Spleen (tissue), 11 donors: Measurements from ENCODE around the gene DLG2. TPM values are rescaled to one million over a fixed set of nuclear protein-coding genes. Genes with fewer than 3 reads are reported as not detected.

ENCODE experiments used
- DNase-seq: peaks from one replicate; pipeline ENCODE4 v3.0.0-alpha.2; 2020
- H3K27ac ChIP-seq, 8 donors: fragments of 200-600 bp; sonication (generic) in 7 of 8; 1 replicate in 4 of 8; 2 replicates in 4 of 8; pipeline versions ENCODE4 v1.5.0 to v1.8.0; 2016 to 2021; ENCODE audit warnings: inconsistent platforms in 4 of 8, mild to moderate bottlenecking in 4 of 8, moderate library complexity in 1 of 8
- H3K27me3 ChIP-seq, 7 donors: fragments of 200-600 bp; sonication (generic) in 6 of 7; replicated peaks in 1 of 7; 1 replicate in 4 of 7; 2 replicates in 3 of 7; pipeline versions ENCODE4 v1.5.0 to v1.8.0; 2016 to 2021; ENCODE audit warnings: inconsistent platforms in 3 of 7, mild to moderate bottlenecking in 1 of 7
- H3K36me3 ChIP-seq, 6 donors: fragments of 200-600 bp; sonication (generic) in 5 of 6; 1 replicate in 4 of 6; 2 replicates in 2 of 6; pipeline versions ENCODE4 v1.5.0 to v1.8.0; 2016 to 2021; ENCODE audit warnings: inconsistent platforms in 2 of 6
- H3K4me1 ChIP-seq, 6 donors: fragments of 200-600 bp; sonication (generic) in 5 of 6; 1 replicate in 3 of 6; 2 replicates in 3 of 6; pipeline versions ENCODE4 v1.5.0 to v1.8.0; 2016 to 2021; ENCODE audit warnings: inconsistent platforms in 3 of 6
- H3K4me3 ChIP-seq, 8 donors: fragments of 200-600 bp; sonication (generic) in 7 of 8; 1 replicate in 4 of 8; 2 replicates in 4 of 8; pipeline versions ENCODE4 v1.5.0 to v1.8.0; 2016 to 2021; ENCODE audit warnings: inconsistent platforms in 4 of 8, mild to moderate bottlenecking in 4 of 8, moderate library complexity in 2 of 8
- H3K9me3 ChIP-seq, 8 donors: fragments of 200-600 bp; sonication (generic) in 7 of 8; 1 replicate in 4 of 8; 2 replicates in 4 of 8; pipeline versions ENCODE4 v1.5.0 to v1.8.0; 2016 to 2021; ENCODE audit warnings: inconsistent platforms in 4 of 8
- CTCF ChIP-seq, 11 experiments: fragments of 200-600 bp in 7 of 11; fragments of 450-650 bp in 4 of 11; sonication (generic) in 4 of 11; IDR thresholded peaks in 8 of 11; conservative IDR thresholded peaks in 3 of 11; 1 replicate in 7 of 11; 2 replicates in 4 of 11; pipeline versions ENCODE4 v1.4.0 to v1.8.0; 2016 to 2021; ENCODE audit warnings: antibody characterized with exemption in 11 of 11, inconsistent platforms in 4 of 11, mild to moderate bottlenecking in 1 of 11
- POLR2A ChIP-seq, 3 donors: fragments of 450-650 bp; IDR thresholded peaks; one replicate each; pipeline ENCODE4 v1.5.1; 2017; ENCODE audit warnings: antibody characterized with exemption in 3 of 3, mild to moderate bottlenecking in 1 of 3
- POLR2AphosphoS5 ChIP-seq, 3 donors: sonication (generic); formaldehyde crosslinking; IDR thresholded peaks; one replicate each; pipeline ENCODE4 v1.5.1; 2017; ENCODE audit warnings: antibody characterized with exemption in 3 of 3
- WGBS, 5 donors: extraction: QIAGEN DNeasy Blood & Tissue Kit in 3 of 5; methylation state at CpG; one replicate each; pipeline versions ENCODE4 v1.1.5 to v1.1.7; 2013 to 2018; 5-methylcytosine and 5-hydroxymethylcytosine counted together
- intact Hi-C: fragments of 100-400 bp; cut with DNase I; formaldehyde crosslinking; loops from one replicate; pipeline ENCODE4 v1.15.0; 2023; ENCODE audit warnings: low total_unique reads
- polyA plus RNA-seq, 3 donors: library from polyadenylated mRNA; stranded (reverse); fragments of 200-250 nt; gene quantifications; one replicate each; pipeline ENCODE4 v1.2.1, GENCODE V29; 2013
- total RNA-seq, 7 donors: library from RNA; depleted of rRNA in 3 of 7; stranded (reverse); fragments of >200 nt in 3 of 7; fragmentation: NEBNext Ultra II Directional in 4 of 7; extraction: Animal tissue kit (Norgen Biotek cat#: 25700) in 4 of 7; gene quantifications; one replicate each; pipeline versions ENCODE4 v1.1.0 to v1.2.1, GENCODE V29; 2016 to 2021
- donor health status: healthy with polysubstance abuse.
- donor health status: DM: no; HTN: no; CAD: no; lungs with moderate emphysema.
- donor health status: DM: no; HTN: no; CAD: no.
- donor health status: Bipolar disorder and iron deficiency.
- donor health status: healthy.
- donor health status: DM: no; HTN: no; CAD: no.
- donor health status: DM: yes; HTN: yes; CAD: no.

DLG2 gene
- total and polyA plus RNA-seq, 10 donors: 0.43 to 12.7 (median 7.9) TPM

DNA sequence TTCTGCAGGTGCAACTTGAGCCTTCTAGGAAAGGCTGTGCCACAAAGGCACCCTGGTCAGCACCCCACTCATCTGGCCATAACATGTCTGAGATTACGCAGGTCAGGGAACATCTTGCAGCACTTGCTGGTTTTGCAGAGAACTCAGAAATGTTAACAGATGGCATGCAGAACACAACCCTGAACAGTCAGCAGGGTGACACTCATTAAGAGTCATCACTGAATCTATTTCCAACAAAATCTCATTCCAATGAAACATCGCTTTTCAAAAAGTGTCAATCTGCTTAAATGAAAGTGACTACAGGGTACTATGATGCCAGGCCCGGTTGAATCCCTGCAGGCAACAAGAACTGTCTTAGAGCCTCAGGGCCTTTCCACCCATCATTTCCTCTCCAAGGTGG, 1971.2 kb downstream of the DLG2 start:
- Histone ChIP-seq H3K4me3 (no peak overlapping the region), H3K4me1 (no peaks in the 10 kb centered on the region), H3K36me3 (no peaks in the 10 kb centered on the region), H3K27me3 (no peaks in the 10 kb centered on the region), H3K27ac (no peak overlapping the region), H3K9me3 (no peaks in the 10 kb centered on the region)
- no peak for DNase-seq
- TF ChIP-seq CTCF (IDR thresholded peaks at IDR 0.05 in 8 of 11, conservative IDR thresholded peaks at IDR 0.05 in 3 of 11) (no peak), POLR2A (IDR thresholded peaks at IDR 0.05) (no peak), POLR2AphosphoS5 (IDR thresholded peaks at IDR 0.05) (no peak)
- intact Hi-C loops: no loop called here
- 87 to 96% (median 89%) methylated on average over 3 of the region's 3 CpGs for WGBS, 5 donors

GRCh38 chr11:83649528-83649855, 1977.7 kb downstream of the DLG2 start:
- H3K4me3 ChIP-seq: no peak overlapping the region
- no peak for TF ChIP-seq POLR2A (IDR thresholded peaks at IDR 0.05)
- no peak for TF ChIP-seq CTCF (IDR thresholded peaks at IDR 0.05 in 8 of 11, conservative IDR thresholded peaks at IDR 0.05 in 3 of 11)
- no peak for TF ChIP-seq POLR2AphosphoS5 (IDR thresholded peaks at IDR 0.05)
- 59 to 77% (median 68%) methylated on average over 1 of the region's 1 CpG for WGBS, 5 donors

GRCh38 chr11:83648610-83649527, 1978.3 kb downstream of the DLG2 start:
- WGBS, 5 donors: 62 to 87% (median 76%) methylated on average over 2 of the region's 2 CpGs
- no peak overlapping the region for H3K27ac ChIP-seq
- no peak overlapping the region for H3K4me3 ChIP-seq
- DNase-seq: no peak
- H3K27me3 ChIP-seq: no peaks in the 10 kb centered on the region
- intact Hi-C loops: no loop called here
- H3K36me3 ChIP-seq: no peaks in the 10 kb centered on the region
- H3K9me3 ChIP-seq: no peaks in the 10 kb centered on the region
- H3K4me1 ChIP-seq: no peaks in the 10 kb centered on the region
- TF ChIP-seq POLR2AphosphoS5 (IDR thresholded peaks at IDR 0.05) (no peak), CTCF (IDR thresholded peaks at IDR 0.05 in 8 of 11, conservative IDR thresholded peaks at IDR 0.05 in 3 of 11) (no peak), POLR2A (IDR thresholded peaks at IDR 0.05) (no peak)

More at GRCh38 chr11:83649528-83649855, 1977.7 kb downstream of the DLG2 start:
- intact Hi-C loops: no loop called here
- no peaks in the 10 kb centered on the region for H3K36me3 ChIP-seq
- no peaks in the 10 kb centered on the region for H3K4me1 ChIP-seq
- no peak for DNase-seq
- no peak overlapping the region for H3K27ac ChIP-seq
- H3K27me3 ChIP-seq: no peaks in the 10 kb centered on the region
- H3K9me3 ChIP-seq: no peaks in the 10 kb centered on the region

- DNase-seq: no peak
- Histone ChIP-seq H3K27ac (no peak overlapping the region), H3K9me3 (no peaks in the 10 kb centered on the region), H3K27me3 (no peaks in the 10 kb centered on the region), H3K4me3 (no peak overlapping the region), H3K36me3 (no peaks in the 10 kb centered on the region), H3K4me1 (no peaks in the 10 kb centered on the region)
- intact Hi-C loops: no loop called here
- no peak for TF ChIP-seq POLR2AphosphoS5 (IDR thresholded peaks at IDR 0.05)
- TF ChIP-seq POLR2A (IDR thresholded peaks at IDR 0.05): no peak
- no peak for TF ChIP-seq CTCF (IDR thresholded peaks at IDR 0.05 in 8 of 11, conservative IDR thresholded peaks at IDR 0.05 in 3 of 11)
- 74 to 86% (median 79%) methylated on average over 3 of the region's 3 CpGs for WGBS, 5 donors
These were observed 1981.6 kb downstream of the DLG2 start for GRCh38 chr11:83645561-83645960.
